ENCODE results near the gene TPRX2. TPM values are rescaled to one million over a fixed set of nuclear protein-coding genes. Genes with fewer than 3 reads are reported as not detected.

TPRX2 gene
- total and polyA plus RNA-seq, 2 of the 8 experiments (the other 6 are each of a cell fraction or from before 2014, with no cell fraction given), result not detected

DNA sequence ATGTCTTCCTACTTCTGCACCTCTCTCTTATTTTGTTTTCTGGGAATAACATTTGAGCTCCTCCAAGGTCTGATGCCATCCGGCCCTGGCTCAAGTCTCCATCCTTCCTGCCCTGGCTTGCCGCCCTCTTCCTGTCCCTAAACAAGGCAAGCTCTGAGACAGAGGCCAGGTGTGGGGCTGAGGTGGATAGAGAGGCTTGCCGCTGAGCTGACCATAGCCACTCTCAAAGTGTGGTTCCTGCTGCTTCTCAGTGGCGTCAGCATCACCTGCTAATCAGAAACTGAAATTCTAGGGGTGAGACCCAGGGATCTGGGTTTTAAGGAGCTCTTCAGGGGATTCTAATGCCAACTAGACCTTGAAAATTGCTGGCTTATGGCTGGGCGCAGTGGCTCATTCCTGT is 6.0 kb upstream of the TPRX2 start:
- no peak overlapping the region for H2AFZ ChIP-seq (ENCODE audit: low read length)
- H2BK20ac ChIP-seq (ENCODE audit: low read length), result 0 out of 2 replicates have a peak overlapping the region, but pooled peaks have one; percentile 23
- no peaks in the 10 kb centered on the region for H3K9me3 ChIP-seq (ENCODE audit: insufficient read depth in 2 of 2, low read depth in 1 of 2, low read length in 1 of 2)
- no peak overlapping the region for H4K8ac ChIP-seq (ENCODE audit: extremely low read depth, insufficient read depth, low read length)
- no peak overlapping the region for H3K14ac ChIP-seq (ENCODE audit: insufficient read length)
- no peak overlapping the region for H3K4ac ChIP-seq (replicated peaks; ENCODE audit: insufficient read length, low read depth, low read length)
- H3K27me3 ChIP-seq (replicated peaks in 1 of 4; ENCODE audit: control insufficient read depth in 3 of 4, extremely low read depth in 1 of 4, insufficient read depth in 3 of 4, low read length in 3 of 4), result no peaks in the 10 kb centered on the region
- H4K5ac ChIP-seq (ENCODE audit: insufficient read length, low read depth, low read length), result no peak overlapping the region
- CTCF ChIA-PET (ENCODE audit: partially characterized antibody), result interaction anchor here (0.8 to 4.6 kb wide), 7 partner anchors 12 to 87 kb away, joined by 3 to 38 read pairs (median 5); no protein-coding TSS in a partner anchor
- peak overlapping the region; percentile 80 for H4K91ac ChIP-seq (replicated peaks; ENCODE audit: insufficient read length, low read length)
- H3K79me2 ChIP-seq (ENCODE audit: control insufficient read depth in 1 of 2, insufficient read depth in 2 of 2, low read length in 2 of 2), result no peaks in the 10 kb centered on the region
- H3K4me1 ChIP-seq (replicated peaks in 1 of 4; ENCODE audit: control insufficient read depth in 3 of 4, insufficient read depth in 4 of 4, low read length in 3 of 4), result peaks cover 5 to 12% (median 6%) of the 10 kb centered on the region in 4 experiments; a peak in 5 of 7 replicates
- no peaks in the 10 kb centered on the region for H3K36me3 ChIP-seq (ENCODE audit: control insufficient read depth in 2 of 4, insufficient read depth in 4 of 4, low read length in 3 of 4)
- no peak for FAIRE-seq
- H3K27ac ChIP-seq (ENCODE audit: low read depth, low read length), result no peak overlapping the region
- H2BK5ac ChIP-seq (ENCODE audit: low read depth, low read length), result no peak overlapping the region
- no peak overlapping the region; a peak in 1 of 4 replicates for H3K4me2 ChIP-seq (ENCODE audit: insufficient read depth in 1 of 2, low read depth in 2 of 2, low read length in 2 of 2)
- H3K23me2 ChIP-seq (ENCODE audit: low read depth, low read length), result peaks cover 3% of the 10 kb centered on the region; the same call in 1 of the 2 replicates
- H3K9ac ChIP-seq (replicated peaks in 1 of 4; ENCODE audit: extremely low read depth in 1 of 4, low read depth in 3 of 4, low read length in 3 of 4), result no peak overlapping the region
- no peak overlapping the region for H2BK120ac ChIP-seq (replicated peaks; ENCODE audit: low read depth, low read length)
- no peak overlapping the region for H2AK5ac ChIP-seq (ENCODE audit: low read depth, low read length)
- H3K79me1 ChIP-seq (ENCODE audit: low read depth, low read length), result no peaks in the 10 kb centered on the region
- POLR2A ChIA-PET (ENCODE audit: partially characterized antibody), result interaction anchor here (0.6 to 0.9 kb wide), 2 partner anchors 17 to 46 kb away, joined by 3 to 4 read pairs; no protein-coding TSS in a partner anchor
- H4K20me1 ChIP-seq (replicated peaks in 1 of 2; ENCODE audit: control insufficient read depth in 1 of 2, insufficient read depth in 2 of 2, low read length in 2 of 2), result no peaks in the 10 kb centered on the region
- 83% methylated on average over 5 of the region's 5 CpGs; no CpG with 5 or more reads in 1 of the 2 experiments for WGBS, 2 experiments (ENCODE audit: extremely low coverage in 1 of 2, insufficient coverage in 1 of 2, insufficient read length in 1 of 2, insufficient replicate concordance in 2 of 2, low coverage in 1 of 2, low lambda C conversion rate in 2 of 2, missing lambda C conversion rate in 1 of 2)
- no peak overlapping the region for H3K4me3 ChIP-seq (ENCODE audit: extremely low read depth in 1 of 4, insufficient read depth in 2 of 4, low read depth in 3 of 4, low read length in 4 of 4)
- no peak overlapping the region for H3K18ac ChIP-seq (ENCODE audit: extremely low read depth, low read length)
- DNase-seq (ENCODE audit: low read depth in 1 of 2, low spot score in 2 of 2), result no peak
- no peak overlapping the region for H3K23ac ChIP-seq (ENCODE audit: insufficient read length)
- H2BK15ac ChIP-seq (ENCODE audit: low read length), result no peak overlapping the region
- no peak overlapping the region for H2BK12ac ChIP-seq (ENCODE audit: low read depth, low read length)
- H3K56ac ChIP-seq (replicated peaks; ENCODE audit: insufficient read length, low read depth, low read length), result no peak overlapping the region
- no peak for TF ChIP-seq CEBPB (IDR thresholded peaks at IDR 0.05; ENCODE audit: low read depth, low read length)
- TF ChIP-seq RAD21 (IDR thresholded peaks at IDR 0.05 in 1 of 2, conservative IDR thresholded peaks at IDR 0.05 in 1 of 2; ENCODE audit: low read depth in 2 of 2, low read length in 2 of 2), result no peak
- no peak for TF ChIP-seq TEAD4 (IDR thresholded peaks at IDR 0.05; ENCODE audit: low read depth, low read length)
- no peak for TF ChIP-seq YY1 (IDR thresholded peaks at IDR 0.05; ENCODE audit: low read depth, low read length)
- TF ChIP-seq, protein P1, sequence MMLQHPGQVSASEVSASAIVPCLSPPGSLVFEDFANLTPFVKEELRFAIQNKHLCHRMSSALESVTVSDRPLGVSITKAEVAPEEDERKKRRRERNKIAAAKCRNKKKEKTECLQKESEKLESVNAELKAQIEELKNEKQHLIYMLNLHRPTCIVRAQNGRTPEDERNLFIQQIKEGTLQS (IDR thresholded peaks at IDR 0.05; ENCODE audit: insufficient read depth, low read depth, low read length), result no peak
- no peak for TF ChIP-seq ATF2 (IDR thresholded peaks at IDR 0.05; ENCODE audit: low read length)
- TF ChIP-seq PHF8 (conservative IDR thresholded peaks at IDR 0.05; ENCODE audit: low read depth, low read length), result no peak
- no peak for TF ChIP-seq GTF2F1 (IDR thresholded peaks at IDR 0.05; ENCODE audit: borderline replicate concordance, low read depth, low read length)
- TF ChIP-seq KDM5A (IDR thresholded peaks at IDR 0.05; ENCODE audit: low read length), result no peak
- no peak for TF ChIP-seq HDAC6 (IDR thresholded peaks at IDR 0.05; ENCODE audit: low read depth, low read length)
- no peak for TF ChIP-seq TAF1 (IDR thresholded peaks at IDR 0.05; ENCODE audit: low read depth, low read length)
- TF ChIP-seq KDM1A (IDR thresholded peaks at IDR 0.05; ENCODE audit: borderline replicate concordance, low read length), result no peak

Data from H1 (cell line).